Measurements from ENCODE around the gene RNF44.

The RNF44 gene

DNA sequence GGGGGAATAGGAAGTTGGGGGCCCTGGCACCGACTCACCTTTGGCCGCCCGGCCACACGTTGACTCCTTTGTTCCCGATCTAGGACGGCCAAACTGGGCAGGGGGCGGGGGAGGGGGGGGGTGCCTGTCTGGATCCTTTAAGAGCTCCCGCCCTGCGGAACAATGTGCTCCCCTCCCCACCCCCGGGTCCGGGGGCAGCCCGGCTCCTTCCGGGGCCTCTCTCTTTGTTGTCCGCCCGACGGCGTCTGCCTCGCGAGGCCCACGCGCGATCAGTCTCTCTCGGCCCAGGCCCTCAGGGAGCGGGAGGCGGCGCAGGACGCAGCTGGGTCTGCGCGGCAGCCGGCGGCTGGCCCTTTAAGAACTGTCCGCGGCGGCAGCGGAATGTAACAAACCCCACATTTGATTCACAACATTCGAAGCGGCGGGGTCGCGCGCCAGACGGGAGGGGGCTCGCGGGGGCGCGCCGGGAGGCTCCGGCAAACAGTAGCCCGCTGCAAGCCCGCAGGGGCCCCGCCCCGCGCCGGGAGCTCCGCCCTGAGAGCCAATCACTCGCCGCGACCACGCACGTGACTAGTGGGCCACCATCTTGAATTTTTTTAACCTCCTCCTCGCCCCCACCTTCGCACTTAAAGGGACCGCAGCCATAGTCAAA, at the start of gene RNF44:
RNF44 (minus strand) TSS at position 501 of the 652 bp plus-strand sequence. CDS start 4,930 bp downstream, outside the sequence.
- peak; percentile 96 to 98 for DNase-seq (ENCODE audit: low read depth in 2 of 2, low spot score in 1 of 2)

- DNase-seq (ENCODE audit: low read depth in 2 of 2, low spot score in 1 of 2), result no peak
Measured at GRCh38 chr5:176583076-176583475, 45.9 kb upstream of the RNF44 start.

- DNase-seq (ENCODE audit: low read depth in 2 of 2, low spot score in 1 of 2), result no peak
Measured at GRCh38 chr5:176581361-176581760, 44.2 kb upstream of the RNF44 start.

- no peak for DNase-seq (ENCODE audit: low read depth in 2 of 2, low spot score in 1 of 2)
Measured at GRCh38 chr5:176579323-176579722, 42.1 kb upstream of the RNF44 start.

DNA sequence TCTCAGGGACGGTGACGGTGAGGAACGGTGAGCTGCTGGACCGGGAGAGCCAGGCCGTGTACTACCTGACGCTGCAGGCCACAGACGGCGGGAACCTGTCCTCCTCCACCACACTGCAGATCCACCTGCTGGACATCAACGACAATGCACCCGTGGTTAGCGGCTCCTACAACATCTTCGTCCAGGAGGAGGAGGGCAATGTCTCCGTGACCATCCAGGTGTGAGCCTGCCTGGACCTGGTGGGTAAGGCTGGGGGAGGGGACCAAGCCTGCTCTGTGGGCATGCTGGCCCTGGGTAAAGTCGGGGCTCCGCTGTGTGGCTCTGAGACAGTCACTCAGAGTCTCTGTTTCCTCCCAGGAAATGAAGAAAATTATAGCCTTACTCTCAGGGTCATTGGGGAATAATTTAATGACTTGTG, 41.2 kb upstream of the RNF44 start:
- no peak for DNase-seq (ENCODE audit: low read depth in 2 of 2, low spot score in 1 of 2)

- no peak for DNase-seq (ENCODE audit: low read depth in 2 of 2, low spot score in 1 of 2)
Measured at GRCh38 chr5:176577312-176578176, 40.3 kb upstream of the RNF44 start.

- DNase-seq (ENCODE audit: low read depth in 2 of 2, low spot score in 1 of 2), result no peak
Measured at GRCh38 chr5:176575488-176576422, 38.6 kb upstream of the RNF44 start.

GRCh38 chr5:176575066-176575465, 37.9 kb upstream of the RNF44 start:
- DNase-seq (ENCODE audit: low read depth in 2 of 2, low spot score in 1 of 2), result no peak

DNA sequence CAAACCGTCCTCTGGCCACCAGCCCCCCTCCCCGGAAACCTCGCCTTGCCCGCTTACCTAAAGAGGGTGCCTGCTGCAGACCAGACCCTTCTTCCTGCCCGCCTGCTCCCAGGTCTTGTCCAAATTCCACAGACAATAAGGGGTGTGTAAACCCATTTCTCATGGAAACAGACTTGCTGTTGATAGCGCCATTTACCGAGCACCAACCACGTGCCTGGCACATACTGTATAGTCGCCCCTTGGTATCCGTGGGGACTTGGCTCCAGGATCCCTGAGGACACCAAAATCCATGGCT, 37.0 kb upstream of the RNF44 start:
- no peak for DNase-seq (ENCODE audit: low read depth in 2 of 2, low spot score in 1 of 2)

- peak; percentile 72 to 76 for DNase-seq (ENCODE audit: low read depth in 2 of 2, low spot score in 1 of 2)
Measured at GRCh38 chr5:176573564-176574296, 36.5 kb upstream of the RNF44 start.

DNA sequence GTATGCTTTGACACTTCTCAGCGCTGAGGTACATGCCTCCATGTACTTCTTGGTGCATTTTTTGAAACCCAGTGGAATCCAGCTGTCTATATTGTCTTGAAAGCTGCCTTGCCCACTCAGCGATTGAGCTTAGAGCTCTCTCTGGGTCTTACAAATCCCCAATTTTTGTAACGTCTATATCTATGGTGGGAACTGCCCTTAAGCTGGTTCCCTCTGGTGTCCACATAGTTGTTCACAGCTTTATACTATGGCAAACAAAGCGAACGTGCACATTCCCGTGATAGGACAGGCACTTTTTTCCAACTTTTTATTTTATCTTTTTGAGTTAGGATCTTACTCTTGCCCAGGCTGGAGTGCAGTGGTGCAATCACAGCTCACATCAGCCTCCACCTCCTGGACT, 32.8 kb upstream of the RNF44 start:
- DNase-seq (ENCODE audit: low read depth in 2 of 2, low spot score in 1 of 2), result no peak

GRCh38 chr5:176568657-176569056, 31.5 kb upstream of the RNF44 start:
- no peak for DNase-seq (ENCODE audit: low read depth in 2 of 2, low spot score in 1 of 2)

GRCh38 chr5:176565760-176566288, 28.6 kb upstream of the RNF44 start:
- DNase-seq (ENCODE audit: low read depth in 2 of 2, low spot score in 1 of 2), result no peak

DNA sequence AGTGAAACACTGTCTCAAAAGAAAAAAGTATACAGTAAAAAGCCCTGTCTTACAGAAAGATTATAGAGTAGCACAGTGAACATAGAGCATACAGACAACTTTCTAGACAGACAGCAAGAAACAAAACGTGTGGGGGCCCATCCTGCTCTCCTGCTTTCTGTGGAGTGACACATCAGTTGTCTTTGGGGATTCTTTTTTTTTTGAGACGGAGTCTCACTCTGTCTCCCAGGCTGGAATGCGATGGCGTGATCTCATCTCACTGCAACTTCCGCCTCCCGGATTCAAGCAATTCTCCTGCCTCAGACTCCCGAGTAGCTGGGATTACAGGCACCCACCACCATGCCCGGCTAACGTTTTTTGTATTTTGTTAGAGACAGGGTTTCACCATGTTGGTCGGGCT, 26.8 kb upstream of the RNF44 start:
- DNase-seq (ENCODE audit: low read depth in 2 of 2, low spot score in 1 of 2), result no peak

GRCh38 chr5:176562189-176562588, 25.0 kb upstream of the RNF44 start:
- no peak for DNase-seq (ENCODE audit: low read depth in 2 of 2, low spot score in 1 of 2)

DNA sequence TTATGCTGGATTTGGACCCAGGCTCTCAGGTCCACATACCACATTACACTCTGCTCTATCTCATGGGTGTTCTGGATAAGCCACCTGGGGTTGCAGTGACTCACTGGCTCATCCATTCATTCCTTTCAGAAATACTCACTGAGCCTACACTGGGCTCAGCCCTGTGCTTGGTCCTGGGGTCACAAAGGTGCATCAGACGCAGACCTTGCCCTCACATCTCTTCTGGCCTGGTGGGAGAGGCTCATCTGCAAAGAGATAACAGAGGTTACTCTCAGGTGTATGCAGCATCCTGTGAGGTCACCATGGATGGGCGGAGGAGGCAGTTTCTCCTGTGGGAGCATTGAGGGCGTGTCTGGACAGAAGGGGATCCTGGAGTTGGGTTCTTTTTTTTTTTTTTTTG, 24.1 kb upstream of the RNF44 start:
- no peak for DNase-seq (ENCODE audit: low read depth in 2 of 2, low spot score in 1 of 2)

DNA sequence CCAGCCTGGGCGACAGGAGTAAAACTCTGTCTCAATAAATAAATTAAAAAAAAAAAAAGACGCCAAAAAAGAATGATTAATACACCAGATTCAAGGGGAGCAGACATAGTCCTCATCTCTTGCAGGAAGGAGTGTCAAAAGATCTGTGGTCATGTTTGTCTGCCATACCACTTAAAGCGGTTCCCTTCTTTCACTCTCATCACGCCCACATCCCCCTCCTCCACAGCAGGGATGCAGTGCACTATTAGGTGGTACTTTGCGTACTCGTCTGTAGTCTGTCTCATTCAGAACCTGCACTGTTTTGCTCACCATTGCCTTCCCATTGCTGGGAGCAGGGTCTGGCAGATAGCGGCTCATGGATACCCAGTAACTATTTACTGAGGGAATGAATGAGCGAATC, 23.2 kb upstream of the RNF44 start:
- DNase-seq (ENCODE audit: low read depth in 2 of 2, low spot score in 1 of 2), result no peak

DNA sequence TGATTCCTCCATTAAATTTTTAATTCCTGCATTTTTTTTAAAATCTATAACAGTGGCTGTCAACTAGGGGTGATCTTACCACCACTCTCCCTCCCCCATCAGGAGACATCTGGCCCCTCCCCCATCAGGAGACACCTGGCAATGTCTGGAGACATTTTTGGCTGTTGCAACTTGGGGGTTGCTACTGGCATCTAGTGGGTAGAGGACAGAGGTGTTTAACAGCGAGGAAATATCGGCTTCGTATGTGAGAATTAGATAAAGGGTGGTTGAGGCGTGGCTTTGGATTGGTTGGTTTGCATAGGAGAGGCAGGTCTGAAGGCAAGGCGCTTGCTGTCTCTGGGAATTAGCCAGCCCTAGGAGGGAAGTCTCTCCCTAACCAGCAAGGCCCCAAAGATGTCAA, 22.5 kb upstream of the RNF44 start:
- no peak for DNase-seq (ENCODE audit: low read depth in 2 of 2, low spot score in 1 of 2)

GRCh38 chr5:176557846-176558245, 20.6 kb upstream of the RNF44 start:
- DNase-seq (ENCODE audit: low read depth in 2 of 2, low spot score in 1 of 2), result no peak

- DNase-seq (ENCODE audit: low read depth in 2 of 2, low spot score in 1 of 2), result no peak
Measured at GRCh38 chr5:176553260-176554085, 16.3 kb upstream of the RNF44 start.
